Activated CD4-positive, alpha-beta T cell treated with anti-CD3 and anti-CD28 coated beads, Interleukin-2, amount 50 U/mL, for 24 hours (primary cell): ENCODE data around the gene TTBK2.
A peak's percentile ranks its signal among the peaks of the same experiment; 100 is the strongest.

Source experiments
- DNase-seq, 2 donors: peaks; one replicate each; pipeline ENCODE4 v3.0.0-alpha.2; 2020; ENCODE audit warnings: low read depth in 1 of 2, low spot score in 1 of 2

TTBK2 gene

GRCh38 chr15:42729409-42729808, 191.2 kb downstream of the TTBK2 start:
- DNase-seq: no peak

DNA sequence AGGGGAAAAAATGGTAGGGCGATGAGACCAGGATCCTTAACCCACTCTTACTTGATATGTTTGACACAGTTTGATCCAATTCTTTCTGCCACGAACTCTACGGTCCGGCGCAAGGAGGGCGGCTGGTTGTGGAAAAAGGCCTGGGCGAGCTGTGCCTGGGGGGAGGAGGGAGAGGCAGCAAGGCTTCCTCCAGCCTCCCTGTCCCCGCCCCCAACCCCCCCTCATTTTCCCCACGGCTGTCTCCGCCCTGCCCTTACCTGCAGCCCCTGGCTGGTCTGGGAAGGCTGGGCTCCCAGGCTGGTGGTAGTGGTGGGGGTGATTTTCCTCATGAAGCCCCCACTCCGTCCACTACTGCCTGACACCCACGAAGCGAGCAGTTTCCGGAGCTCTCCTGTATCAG, 191.6 kb downstream of the TTBK2 start:
- no peak for DNase-seq

DNA sequence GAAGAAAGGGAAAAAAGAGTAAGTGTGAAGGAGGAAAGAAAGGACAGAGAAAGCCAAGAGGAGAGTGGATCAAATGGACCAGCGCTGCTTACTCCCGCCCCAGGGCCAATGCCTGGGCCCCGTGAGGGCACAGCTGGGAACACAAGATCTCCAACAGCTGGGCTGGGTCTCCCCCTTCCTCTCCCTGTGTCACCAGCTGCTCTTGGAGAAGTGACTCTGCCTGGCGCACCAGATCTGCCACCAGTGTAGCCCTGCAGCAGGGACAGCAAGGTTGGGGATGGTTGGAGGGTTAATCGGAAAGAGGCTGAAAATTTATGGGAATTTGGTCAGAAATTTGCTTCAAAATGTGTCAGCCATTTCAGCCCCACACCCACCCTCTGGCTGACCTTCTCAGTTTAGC, 192.0 kb downstream of the TTBK2 start:
- DNase-seq: no peak

GRCh38 chr15:42727750-42728381, 192.7 kb downstream of the TTBK2 start:
- no peak for DNase-seq

GRCh38 chr15:42726114-42726513, 194.5 kb downstream of the TTBK2 start:
- DNase-seq: no peak

DNA sequence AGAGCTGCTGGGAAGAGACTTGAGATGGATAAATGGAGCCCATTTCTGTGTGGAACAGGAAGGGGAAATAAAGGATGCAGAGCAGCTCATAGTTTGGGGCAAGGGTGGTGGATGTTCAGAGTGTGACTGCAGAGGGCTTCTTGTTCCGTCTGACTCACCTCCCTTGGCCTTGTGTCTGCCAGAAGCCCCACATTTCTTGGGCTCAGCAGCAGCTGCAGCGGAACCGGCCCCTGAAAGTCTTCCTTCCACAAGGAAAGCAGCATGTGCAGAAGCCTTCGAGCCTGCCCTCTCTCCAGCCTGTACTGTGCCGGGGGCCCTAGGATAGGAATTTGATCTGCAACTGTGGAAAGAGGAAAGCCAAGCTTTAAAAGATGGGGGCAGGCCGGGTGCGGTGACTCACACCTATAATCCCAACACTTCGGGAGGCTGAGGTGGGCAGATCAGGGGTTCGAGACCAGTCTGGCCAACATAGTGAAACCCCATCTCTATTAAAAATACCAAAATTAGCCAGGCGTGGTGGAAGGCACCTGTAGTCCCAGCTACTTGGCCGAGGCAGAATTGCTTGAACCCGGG, 195.2 kb downstream of the TTBK2 start:
- no peak for DNase-seq

DNA sequence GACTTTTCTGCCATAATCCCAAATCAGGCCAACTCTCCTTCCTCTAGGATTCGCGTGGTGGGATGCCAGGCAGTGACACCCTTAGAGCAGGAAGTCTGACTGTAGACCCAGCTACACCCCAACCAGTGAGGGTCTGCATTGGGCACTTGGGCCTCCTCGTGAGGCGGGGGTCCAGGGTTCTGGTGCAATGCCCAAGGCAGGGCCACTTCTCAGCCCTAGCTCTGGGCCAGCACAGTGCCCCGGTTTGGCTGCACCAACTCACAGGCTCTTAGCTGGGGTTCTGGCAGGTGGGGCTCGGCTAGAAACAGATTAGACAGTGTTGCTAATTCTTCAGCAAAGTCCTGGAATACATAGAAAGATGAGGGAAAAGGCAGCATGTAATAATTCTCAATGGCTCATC, 196.3 kb downstream of the TTBK2 start:
- no peak for DNase-seq

GRCh38 chr15:42723068-42723467, 197.5 kb downstream of the TTBK2 start:
- DNase-seq: no peak

GRCh38 chr15:42721916-42722315, 198.7 kb downstream of the TTBK2 start:
- DNase-seq: no peak

DNA sequence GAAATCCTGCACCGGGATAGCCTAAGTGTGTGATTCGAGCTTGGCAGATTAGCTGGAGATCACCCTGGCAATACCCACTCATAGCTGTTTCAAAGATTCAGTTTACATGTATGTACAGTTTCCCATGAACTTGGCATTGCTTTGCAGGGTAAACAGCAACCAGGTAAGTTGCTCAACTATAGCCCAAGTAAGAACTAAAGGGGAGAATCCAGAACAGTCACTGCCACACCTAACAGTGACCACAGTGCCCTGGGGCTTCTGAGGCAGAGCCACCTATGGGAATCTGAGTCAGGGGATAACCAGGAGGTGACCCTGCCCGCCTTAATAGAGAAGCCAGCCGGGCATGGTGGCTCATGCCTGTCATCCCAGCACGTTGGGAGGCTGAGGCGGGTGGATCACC, 199.6 kb downstream of the TTBK2 start:
- DNase-seq: no peak

DNA sequence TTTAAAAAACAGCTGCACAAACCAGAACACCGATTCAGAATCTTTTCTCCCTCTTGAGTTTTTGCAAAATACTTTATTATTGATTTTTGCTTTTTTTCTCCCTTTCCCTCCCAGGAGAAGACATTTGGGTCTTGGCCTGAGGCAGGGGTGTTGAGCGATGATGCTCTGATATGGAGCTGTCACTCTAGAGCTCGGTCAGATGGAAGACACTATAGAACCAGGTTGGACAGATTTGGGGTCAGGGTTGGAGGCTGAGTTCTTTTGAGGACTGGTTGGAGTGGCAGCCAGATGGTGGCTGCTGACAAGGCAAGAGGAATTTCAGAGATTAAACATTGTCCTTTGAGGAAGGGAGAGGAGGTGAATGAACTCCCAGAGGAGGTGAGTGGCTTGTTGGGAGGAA, 200.5 kb downstream of the TTBK2 start:
- DNase-seq: no peak

DNA sequence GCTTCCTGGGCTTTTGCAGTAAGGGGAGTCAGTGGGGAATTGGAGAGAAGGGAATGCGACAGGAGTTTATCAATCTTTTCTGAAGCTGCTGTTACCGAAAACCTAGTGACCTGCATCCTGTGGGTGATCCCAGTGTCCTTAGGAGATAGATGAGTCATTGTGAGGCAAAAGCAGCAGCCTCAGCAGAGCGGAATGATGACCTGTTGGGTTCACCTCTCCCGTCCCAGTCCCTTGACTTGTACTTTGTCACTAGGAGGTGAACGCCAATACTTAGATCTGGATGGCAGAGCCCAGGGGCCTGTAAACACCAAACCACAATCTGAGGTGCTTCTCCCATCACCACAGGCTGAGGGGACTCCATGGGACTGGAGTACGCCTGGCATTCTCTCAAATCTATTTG, 201.5 kb downstream of the TTBK2 start:
- DNase-seq: no peak

DNA sequence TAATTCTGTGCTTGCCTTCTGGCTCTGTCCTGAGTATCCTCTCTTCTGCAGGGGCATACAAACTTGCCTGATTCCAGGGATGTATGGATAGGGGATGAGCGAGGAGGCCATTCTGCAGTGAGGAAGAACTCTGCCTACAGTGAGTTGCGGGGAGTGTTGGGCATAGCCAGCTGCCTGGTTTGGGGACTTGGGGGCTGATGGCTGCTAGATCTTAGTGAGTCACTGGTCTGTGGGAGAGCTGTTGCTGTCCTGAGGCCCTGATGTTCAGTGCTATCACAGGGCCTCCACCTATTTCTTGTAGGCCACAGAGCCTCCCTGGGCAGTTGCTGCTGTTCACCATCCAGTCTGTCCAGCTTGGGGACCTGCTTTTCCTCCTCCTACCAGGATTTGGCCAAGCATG, 204.0 kb downstream of the TTBK2 start:
- no peak for DNase-seq

DNA sequence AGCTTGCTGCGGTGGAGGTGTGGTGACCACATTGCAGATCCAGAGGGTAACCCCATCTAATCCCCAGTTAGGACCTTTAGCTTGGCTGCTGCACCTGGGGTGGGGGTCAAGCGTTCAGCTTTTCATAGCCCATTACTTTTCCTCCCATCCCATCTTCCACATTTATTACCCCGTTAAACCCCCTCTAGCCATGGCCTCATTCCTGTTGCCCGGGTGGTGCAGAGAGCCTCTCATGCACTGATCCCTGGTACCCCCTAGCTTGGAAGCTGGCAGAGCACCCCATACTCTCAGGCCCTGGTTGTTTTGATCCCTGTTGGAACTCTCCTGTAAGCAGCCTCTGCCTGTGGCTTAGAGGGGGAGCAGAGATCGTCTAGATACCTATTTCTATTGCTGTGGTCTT, 204.5 kb downstream of the TTBK2 start:
- no peak for DNase-seq

DNA sequence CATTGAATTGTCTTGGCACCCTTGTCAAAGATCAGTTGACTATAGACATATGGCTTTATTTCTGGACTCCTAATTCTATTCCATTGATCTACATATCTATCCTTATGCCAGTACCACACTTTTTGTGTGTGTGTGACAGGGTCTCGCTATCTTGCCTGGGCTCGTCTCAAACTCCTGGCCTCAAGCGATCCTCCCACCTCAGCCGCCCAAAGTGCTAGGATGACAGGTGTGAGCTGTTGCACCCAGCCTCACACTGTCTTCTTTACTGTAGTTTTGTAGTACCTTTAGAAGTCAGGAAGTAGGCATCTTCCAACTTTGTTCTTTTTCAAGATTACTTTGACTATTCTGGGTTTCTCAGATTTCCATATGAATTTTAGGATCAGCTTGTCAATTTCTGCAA, 208.0 kb downstream of the TTBK2 start:
- no peak for DNase-seq

DNA sequence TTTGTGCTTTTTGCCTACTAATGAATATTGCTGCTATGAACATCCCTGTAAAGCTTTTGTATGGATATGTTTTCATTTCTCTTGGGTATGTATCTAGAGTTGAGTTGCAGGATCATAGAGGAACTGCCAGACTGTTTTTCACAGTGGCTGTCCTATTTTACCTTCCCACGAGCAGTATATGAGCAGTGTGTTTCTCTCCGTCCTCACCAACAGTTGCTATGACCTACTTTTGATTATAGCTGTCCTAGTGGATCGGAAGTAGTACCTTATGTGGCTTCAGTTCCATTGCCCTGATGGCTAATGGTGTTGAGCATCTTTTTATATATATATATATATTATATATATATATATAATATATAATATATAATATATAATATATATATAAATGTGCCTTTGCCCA, 208.8 kb downstream of the TTBK2 start:
- no peak for DNase-seq

DNA sequence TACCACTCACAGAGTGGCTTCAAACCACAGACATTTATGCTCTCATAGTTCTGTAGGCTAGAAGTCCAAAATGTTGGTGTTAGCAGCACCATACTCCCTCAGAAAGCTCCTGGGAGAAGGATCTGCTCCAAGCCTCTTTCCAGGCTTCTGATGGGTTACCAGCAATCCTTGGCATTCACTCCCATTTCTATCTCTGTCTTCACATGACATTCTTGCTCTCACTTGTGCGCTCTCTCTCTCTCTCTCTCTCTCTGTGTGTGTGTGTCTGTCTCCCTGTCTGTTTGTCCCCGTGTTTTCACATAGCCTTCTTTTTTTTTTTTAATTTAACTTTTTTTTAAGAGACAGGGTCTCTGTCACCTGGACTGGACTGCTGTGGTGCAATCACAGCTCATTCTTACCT, 209.9 kb downstream of the TTBK2 start:
- no peak for DNase-seq

DNA sequence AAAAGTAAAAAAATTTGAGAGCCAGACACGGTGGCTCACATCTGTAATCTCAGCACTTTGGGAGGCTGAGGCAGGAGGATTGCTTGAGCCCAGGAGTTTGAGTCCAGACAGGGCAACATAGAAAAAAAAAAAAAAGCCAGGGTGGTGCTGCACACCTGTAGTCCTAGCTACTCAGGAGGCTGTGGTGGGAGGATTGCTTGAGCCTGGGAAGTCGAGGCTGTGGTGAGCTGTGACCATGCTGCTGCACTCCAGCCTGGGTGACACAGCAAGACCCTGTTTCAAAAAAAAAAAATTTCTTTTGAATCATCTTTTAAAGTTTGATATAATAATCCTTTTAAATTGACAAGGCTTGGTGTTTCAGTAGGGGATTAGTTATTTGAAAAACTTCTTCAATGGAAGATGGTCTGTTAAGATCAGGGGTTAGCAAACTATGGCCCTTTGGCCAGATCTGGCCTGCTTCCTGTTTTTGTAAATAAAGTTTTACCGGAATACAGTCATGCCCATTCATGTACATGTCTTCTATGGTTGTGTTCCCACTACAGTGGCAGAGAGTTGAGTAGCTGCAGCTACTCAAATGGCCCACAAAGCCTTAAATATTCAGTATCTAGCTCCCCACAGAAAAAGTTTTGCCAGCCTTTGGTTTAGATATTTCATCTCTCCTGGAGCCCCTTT, 212.6 kb downstream of the TTBK2 start:
- DNase-seq: no peak

- DNase-seq: no peak
Observed at GRCh38 chr15:42707068-42707467, 213.5 kb downstream of the TTBK2 start.

- no peak for DNase-seq
Observed at GRCh38 chr15:42705336-42705735, 215.2 kb downstream of the TTBK2 start.

GRCh38 chr15:42704492-42704926, 216.1 kb downstream of the TTBK2 start:
- peak; percentile 11 to 54 for DNase-seq

DNA sequence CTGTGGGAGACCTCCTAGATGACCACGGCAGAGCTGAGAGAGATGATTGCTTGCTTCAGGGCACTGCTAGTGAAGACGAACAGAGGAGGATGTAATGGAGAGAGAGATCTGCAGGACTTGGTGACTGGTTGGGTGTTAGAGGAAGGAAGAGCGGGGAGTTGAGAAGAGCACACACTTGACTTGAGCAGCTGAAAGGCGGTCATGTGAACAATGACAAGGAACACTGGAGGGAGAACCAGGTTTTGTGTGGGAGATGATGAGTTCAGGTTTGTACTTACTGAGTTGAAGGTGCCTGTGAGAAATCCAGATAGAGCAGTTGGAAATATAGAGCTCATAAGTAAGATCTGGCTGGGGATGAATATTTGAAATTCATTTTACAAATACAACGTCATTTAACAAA, 224.0 kb downstream of the TTBK2 start:
- DNase-seq: no peak

- DNase-seq: no peak
Observed at GRCh38 chr15:42695527-42696071, 225.0 kb downstream of the TTBK2 start.
